A673 (cell line): ENCODE results near the gene GRIK2. TPM values are rescaled to one million over a fixed set of nuclear protein-coding genes. Genes with fewer than 3 reads are reported as not detected.

Source experiments
- BruUV-seq: library from RNA; stranded (reverse); fragments of 400-500 nt; replicated peaks from 2 replicates; lab custom pipeline; 2021; lab: Mats Ljungman, UMichigan
- CTCF ChIA-PET: fragments of 300-600 bp; sonication (Branson Sonifier 250); formaldehyde crosslinking; loops from one replicate; lab custom pipeline; 2022; ENCODE audit warnings: antibody characterized with exemption; lab: Charles Lee
- POLR2A ChIA-PET: fragments of 300-600 bp; sonication (Branson Sonifier 250); formaldehyde crosslinking; loops from one replicate; lab custom pipeline; 2022; ENCODE audit warnings: antibody characterized with exemption; ENCODE audit not compliant: low non-redundant PET; lab: Charles Lee
- DNase-seq: peaks from one replicate; pipeline ENCODE4 v3.0.0-alpha.2; 2015; ENCODE audit warnings: low spot score
- H3K27ac ChIP-seq: fragments of 200-600 bp; sonication (generic); 2 replicates; pipeline ENCODE4 v1.5.1; 2016; ENCODE audit warnings: mixed run types, low read depth, mild to moderate bottlenecking, mixed read lengths, antibody characterized with exemption, low read length; ENCODE audit not compliant: poor library complexity, severe bottlenecking
- H3K27me3 ChIP-seq: fragments of 200-600 bp; sonication (generic); replicated peaks from 2 replicates; pipeline ENCODE4 v1.6.1; 2017; ENCODE audit warnings: mixed run types, low read depth, mild to moderate bottlenecking, mixed read lengths, antibody characterized with exemption, low read length; ENCODE audit not compliant: insufficient read depth, poor library complexity
- H3K36me3 ChIP-seq: fragments of 200-600 bp; sonication (generic); 2 replicates; pipeline ENCODE4 v1.6.1; 2016; ENCODE audit warnings: mixed run types, mild to moderate bottlenecking, mixed read lengths, antibody characterized with exemption, low read length; ENCODE audit not compliant: insufficient read depth, poor library complexity, severe bottlenecking
- H3K4me1 ChIP-seq: fragments of 200-600 bp; sonication (generic); 2 replicates; pipeline ENCODE4 v1.6.1; 2017; ENCODE audit warnings: mixed run types, mild to moderate bottlenecking, mixed read lengths, antibody characterized with exemption, low read length; ENCODE audit not compliant: insufficient read depth, poor library complexity, severe bottlenecking
- H3K4me3 ChIP-seq: fragments of 200-600 bp; sonication (generic); 2 replicates; pipeline ENCODE4 v1.5.1; 2016; ENCODE audit warnings: low read depth, mixed run types, mild to moderate bottlenecking, mixed read lengths, low read length; ENCODE audit not compliant: poor library complexity, severe bottlenecking
- H3K9me3 ChIP-seq: fragments of 200-600 bp; sonication (generic); 2 replicates; pipeline ENCODE4 v1.6.1; 2016; ENCODE audit warnings: mixed run types, low read depth, mild to moderate bottlenecking, mixed read lengths, antibody characterized with exemption, low read length; ENCODE audit not compliant: poor library complexity, severe bottlenecking
- EZH2 ChIP-seq: fragments of 200-600 bp; sonication (generic); IDR thresholded peaks from 2 replicates; pipeline ENCODE4 v1.6.1; 2017; ENCODE audit warnings: borderline replicate concordance, low read depth, mild to moderate bottlenecking, mixed read lengths, antibody characterized with exemption, low read length; ENCODE audit not compliant: poor library complexity, severe bottlenecking
- intact Hi-C: fragments of 100-400 bp; cut with micrococcal nuclease; formaldehyde crosslinking; loops from one replicate; pipeline ENCODE4 v1.10.0; 2022; ENCODE audit not compliant: unreplicated experiment
- total RNA-seq: library from RNA; stranded (reverse); gene quantifications from 2 replicates; pipeline ENCODE4 v1.2.3, GENCODE V29; 2021
- TF ChIP-seq, protein P1 (sequence below): fragments of 300-800, 200-600 bp; sonication (generic); conservative IDR thresholded peaks from 2 replicates; pipeline ENCODE4 v1.5.1; 2017; ENCODE audit warnings: low read depth, mild to moderate bottlenecking, antibody characterized with exemption, low read length, moderate library complexity, mixed read lengths

Gene GRIK2
- total RNA-seq, 1 experiment from 2014 or later, result 62.1 TPM

DNA sequence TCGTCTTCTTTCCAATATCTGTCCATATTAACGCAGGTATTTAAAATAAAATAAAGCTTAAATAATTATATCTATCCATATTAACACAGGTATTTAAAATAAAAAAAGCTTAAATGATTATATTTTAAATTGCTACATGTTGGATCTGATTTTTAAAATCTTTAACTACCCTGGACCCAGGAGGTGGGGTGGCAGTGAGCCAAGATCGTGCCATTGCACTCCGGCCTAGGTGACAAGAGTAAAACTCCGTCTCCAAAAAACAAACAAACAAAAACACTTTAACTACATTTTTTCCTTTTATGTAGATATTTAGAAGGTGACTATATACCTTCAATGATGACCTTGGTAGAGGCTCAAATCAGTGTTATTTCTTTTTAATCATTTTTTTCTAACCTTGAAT, 211.9 kb downstream of the GRIK2 start:
- no peak overlapping the region for H3K27ac ChIP-seq
- H3K27me3 ChIP-seq, result no peaks in the 10 kb centered on the region
- H3K4me3 ChIP-seq, result no peak overlapping the region
- DNase-seq, result no peak
- H3K36me3 ChIP-seq, result no peaks in the 10 kb centered on the region
- H3K9me3 ChIP-seq, result no peaks in the 10 kb centered on the region
- CTCF ChIA-PET, result no interaction called here
- TF ChIP-seq, protein P1, sequence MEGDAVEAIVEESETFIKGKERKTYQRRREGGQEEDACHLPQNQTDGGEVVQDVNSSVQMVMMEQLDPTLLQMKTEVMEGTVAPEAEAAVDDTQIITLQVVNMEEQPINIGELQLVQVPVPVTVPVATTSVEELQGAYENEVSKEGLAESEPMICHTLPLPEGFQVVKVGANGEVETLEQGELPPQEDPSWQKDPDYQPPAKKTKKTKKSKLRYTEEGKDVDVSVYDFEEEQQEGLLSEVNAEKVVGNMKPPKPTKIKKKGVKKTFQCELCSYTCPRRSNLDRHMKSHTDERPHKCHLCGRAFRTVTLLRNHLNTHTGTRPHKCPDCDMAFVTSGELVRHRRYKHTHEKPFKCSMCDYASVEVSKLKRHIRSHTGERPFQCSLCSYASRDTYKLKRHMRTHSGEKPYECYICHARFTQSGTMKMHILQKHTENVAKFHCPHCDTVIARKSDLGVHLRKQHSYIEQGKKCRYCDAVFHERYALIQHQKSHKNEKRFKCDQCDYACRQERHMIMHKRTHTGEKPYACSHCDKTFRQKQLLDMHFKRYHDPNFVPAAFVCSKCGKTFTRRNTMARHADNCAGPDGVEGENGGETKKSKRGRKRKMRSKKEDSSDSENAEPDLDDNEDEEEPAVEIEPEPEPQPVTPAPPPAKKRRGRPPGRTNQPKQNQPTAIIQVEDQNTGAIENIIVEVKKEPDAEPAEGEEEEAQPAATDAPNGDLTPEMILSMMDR, result no peak
- TF ChIP-seq EZH2, result no peak
- no TSS peak for BruUV-seq
- POLR2A ChIA-PET, result no interaction called here
- intact Hi-C loops, result no loop called here
- no peaks in the 10 kb centered on the region for H3K4me1 ChIP-seq

DNA sequence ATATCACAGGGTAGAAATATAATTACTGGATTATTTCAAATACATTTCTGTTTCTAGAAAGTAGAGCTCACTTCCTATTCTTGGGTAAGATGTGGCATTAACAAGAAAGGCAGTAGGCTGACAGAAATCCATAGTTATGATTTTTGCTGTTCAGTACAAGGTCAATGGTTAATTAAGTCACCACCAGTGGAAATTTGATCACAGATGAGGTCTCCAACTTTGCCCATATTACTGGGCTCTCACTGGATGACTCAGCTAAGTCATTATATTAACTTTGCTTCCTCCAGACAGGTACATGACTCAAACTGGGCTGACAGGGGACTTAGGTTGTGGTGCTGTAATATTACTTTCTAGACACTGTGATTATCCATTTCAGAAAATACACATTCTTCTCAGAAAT, 212.4 kb downstream of the GRIK2 start:
- no peak for TF ChIP-seq EZH2
- TF ChIP-seq, protein P1, result no peak
- no peak for DNase-seq
- Histone ChIP-seq H3K36me3 (no peaks in the 10 kb centered on the region), H3K9me3 (no peaks in the 10 kb centered on the region), H3K4me1 (no peaks in the 10 kb centered on the region), H3K4me3 (no peak overlapping the region), H3K27me3 (no peaks in the 10 kb centered on the region), H3K27ac (no peak overlapping the region)
- intact Hi-C loops, result no loop called here
- no TSS peak for BruUV-seq
- POLR2A ChIA-PET, result no interaction called here
- CTCF ChIA-PET, result no interaction called here

DNA sequence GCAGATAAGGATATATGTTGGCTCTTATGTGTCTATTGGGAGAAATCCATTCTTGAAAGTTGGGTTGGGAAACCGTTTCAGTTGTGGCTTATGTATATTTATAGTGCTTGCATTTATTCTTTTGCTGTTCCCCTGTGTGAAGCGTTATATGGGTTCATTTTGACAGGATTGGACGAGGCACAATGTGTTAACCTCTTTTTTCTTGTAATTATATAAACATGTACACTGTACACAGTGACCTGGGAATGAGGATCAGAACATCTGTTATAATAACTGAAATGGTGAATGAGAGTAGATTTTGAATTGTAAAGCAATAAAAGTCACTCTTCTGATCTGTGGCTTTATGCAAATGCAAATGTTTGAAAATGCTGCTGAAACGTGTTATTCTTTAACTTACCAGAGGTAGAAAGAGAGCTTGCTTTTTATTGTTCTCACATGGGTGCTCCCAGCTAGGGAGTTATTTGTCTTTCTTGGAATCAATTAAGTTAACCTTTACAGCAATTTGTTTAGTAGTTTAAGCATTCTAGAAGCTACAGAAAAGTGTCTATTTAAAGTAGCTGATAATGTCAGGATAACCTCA, 213.7 kb downstream of the GRIK2 start:
- CTCF ChIA-PET, result no interaction called here
- intact Hi-C loops, result no loop called here
- TF ChIP-seq, protein P1, result no peak
- H3K9me3 ChIP-seq, result no peaks in the 10 kb centered on the region
- H3K4me3 ChIP-seq, result no peak overlapping the region
- no peaks in the 10 kb centered on the region for H3K27me3 ChIP-seq
- POLR2A ChIA-PET, result no interaction called here
- no TSS peak for BruUV-seq
- no peaks in the 10 kb centered on the region for H3K36me3 ChIP-seq
- no peak for DNase-seq
- no peaks in the 10 kb centered on the region for H3K4me1 ChIP-seq
- H3K27ac ChIP-seq, result no peak overlapping the region
